ENCODE results near the gene RGS11.

RGS11 gene

GRCh38 chr16:287981-288920 lies 12.5 kb upstream of the RGS11 start:
- DNase-seq (ENCODE audit: low spot score): no peak
- TF ChIP-seq, protein P1, sequence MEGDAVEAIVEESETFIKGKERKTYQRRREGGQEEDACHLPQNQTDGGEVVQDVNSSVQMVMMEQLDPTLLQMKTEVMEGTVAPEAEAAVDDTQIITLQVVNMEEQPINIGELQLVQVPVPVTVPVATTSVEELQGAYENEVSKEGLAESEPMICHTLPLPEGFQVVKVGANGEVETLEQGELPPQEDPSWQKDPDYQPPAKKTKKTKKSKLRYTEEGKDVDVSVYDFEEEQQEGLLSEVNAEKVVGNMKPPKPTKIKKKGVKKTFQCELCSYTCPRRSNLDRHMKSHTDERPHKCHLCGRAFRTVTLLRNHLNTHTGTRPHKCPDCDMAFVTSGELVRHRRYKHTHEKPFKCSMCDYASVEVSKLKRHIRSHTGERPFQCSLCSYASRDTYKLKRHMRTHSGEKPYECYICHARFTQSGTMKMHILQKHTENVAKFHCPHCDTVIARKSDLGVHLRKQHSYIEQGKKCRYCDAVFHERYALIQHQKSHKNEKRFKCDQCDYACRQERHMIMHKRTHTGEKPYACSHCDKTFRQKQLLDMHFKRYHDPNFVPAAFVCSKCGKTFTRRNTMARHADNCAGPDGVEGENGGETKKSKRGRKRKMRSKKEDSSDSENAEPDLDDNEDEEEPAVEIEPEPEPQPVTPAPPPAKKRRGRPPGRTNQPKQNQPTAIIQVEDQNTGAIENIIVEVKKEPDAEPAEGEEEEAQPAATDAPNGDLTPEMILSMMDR (IDR thresholded peaks at IDR 0.05; ENCODE audit: extremely low read depth, missing control alignments): no peak

GRCh38 chr16:287298-287811 lies 11.6 kb upstream of the RGS11 start:
- DNase-seq (ENCODE audit: low spot score): no peak
- TF ChIP-seq, protein P1 (IDR thresholded peaks at IDR 0.05; ENCODE audit: extremely low read depth, missing control alignments): no peak

GRCh38 chr16:286491-287297 lies 10.9 kb upstream of the RGS11 start:
- DNase-seq (ENCODE audit: low spot score): no peak
- TF ChIP-seq, protein P1 (IDR thresholded peaks at IDR 0.05; ENCODE audit: extremely low read depth, missing control alignments): no peak

- TF ChIP-seq, protein P1 (IDR thresholded peaks at IDR 0.05; ENCODE audit: extremely low read depth, missing control alignments): no peak
- peak; percentile 74 for DNase-seq (ENCODE audit: low spot score)
Measured at GRCh38 chr16:285146-286055, 9.7 kb upstream of the RGS11 start.

- TF ChIP-seq, protein P1 (IDR thresholded peaks at IDR 0.05; ENCODE audit: extremely low read depth, missing control alignments): no peak
- no peak for DNase-seq (ENCODE audit: low spot score)
Measured at GRCh38 chr16:284204-285120, 8.7 kb upstream of the RGS11 start.

All from GM20000 (cell line).